Esophagus muscularis mucosa (tissue), 4 donors: ENCODE data around the gene ACAA2. TPM values are rescaled to one million over a fixed set of nuclear protein-coding genes. Genes with fewer than 3 reads are reported as not detected.

Source experiments
- DNase-seq: peaks from one replicate; pipeline ENCODE4 v3.0.0-alpha.2; 2017; ENCODE audit errors: extremely low spot score
- H3K27ac ChIP-seq, 4 donors: fragments of 200-600 bp; sonication (generic); replicated peaks in 1 of 4; 1 replicate in 3 of 4; 2 replicates in 1 of 4; pipeline ENCODE4 v1.5.1; 2016 to 2019; ENCODE audit warnings: mild to moderate bottlenecking in 1 of 4
- H3K27me3 ChIP-seq, 4 donors: fragments of 200-600 bp; sonication (generic); one replicate each; pipeline versions ENCODE4 v1.5.1 to v1.6.0; 2016 to 2019
- H3K36me3 ChIP-seq, 4 donors: fragments of 200-600 bp; sonication (generic); one replicate each; pipeline ENCODE4 v1.5.1; 2016 to 2019
- H3K4me1 ChIP-seq, 4 donors: fragments of 200-600 bp; sonication (generic); one replicate each; pipeline ENCODE4 v1.5.1; 2016 to 2019
- H3K4me3 ChIP-seq, 4 donors: fragments of 200-600 bp; sonication (generic); 1 replicate in 2 of 4; 2 replicates in 2 of 4; pipeline ENCODE4 v1.5.1; 2016 to 2019; ENCODE audit warnings: mild to moderate bottlenecking in 4 of 4, moderate library complexity in 1 of 4
- H3K9me3 ChIP-seq, 4 donors: fragments of 200-600 bp; sonication (generic); 1 replicate in 3 of 4; 2 replicates in 1 of 4; pipeline ENCODE4 v1.5.1; 2016 to 2019
- EP300 ChIP-seq: sonication (generic); formaldehyde crosslinking; IDR thresholded peaks from one replicate; pipeline ENCODE4 v1.6.1; 2017; ENCODE audit warnings: antibody characterized with exemption
- POLR2A ChIP-seq: fragments of 450-650 bp; IDR thresholded peaks from one replicate; pipeline ENCODE4 v1.6.1; 2017; ENCODE audit warnings: antibody characterized with exemption, moderate library complexity, mild to moderate bottlenecking, low read depth
- POLR2AphosphoS5 ChIP-seq, 2 donors: sonication (generic); formaldehyde crosslinking; IDR thresholded peaks; one replicate each; pipeline ENCODE4 v1.6.1; 2017; ENCODE audit warnings: antibody characterized with exemption in 2 of 2
- WGBS: methylation state at CpG from one replicate; pipeline ENCODE4 v1.1.5; 2018; 5-methylcytosine and 5-hydroxymethylcytosine counted together
- intact Hi-C: fragments of 100-400 bp; cut with DNase I; formaldehyde crosslinking; loops from one replicate; pipeline ENCODE4 v1.15.1; 2023
- total RNA-seq, 4 donors: library from RNA; depleted of rRNA; stranded (reverse); fragments of >200 nt; gene quantifications; one replicate each; pipeline versions ENCODE4 v1.1.0 to v1.2.1, GENCODE V29; 2016
- TF ChIP-seq, protein P1 (sequence below), 3 experiments: fragments of 200-600 bp in 2 of 3; fragments of 450-650 bp in 1 of 3; sonication (generic) in 2 of 3; IDR thresholded peaks; one replicate each; pipeline ENCODE4 v1.5.1; 2017 to 2019; ENCODE audit warnings: antibody characterized with exemption in 3 of 3, mild to moderate bottlenecking in 2 of 3, moderate library complexity in 1 of 3

ACAA2 gene
- total RNA-seq, 4 donors from 2014 or later, result 46.9 to 101 (median 73.9) TPM

- DNase-seq, result no peak
- intact Hi-C loops, result loop anchor here (5.0 kb wide), 1 partner anchor 299 kb away; no protein-coding TSS in a partner anchor
- H3K27me3 ChIP-seq, result peaks cover 0 to 15% (median 0%) of the 10 kb centered on the region in 4 donors
- no peaks in the 10 kb centered on the region for H3K36me3 ChIP-seq
- WGBS, result 81% methylated on average over 7 of the region's 7 CpGs
- H3K4me1 ChIP-seq, result peaks cover 0 to 2% (median 0%) of the 10 kb centered on the region in 4 donors
- H3K27ac ChIP-seq, result no peak overlapping the region
- TF ChIP-seq, protein P1, sequence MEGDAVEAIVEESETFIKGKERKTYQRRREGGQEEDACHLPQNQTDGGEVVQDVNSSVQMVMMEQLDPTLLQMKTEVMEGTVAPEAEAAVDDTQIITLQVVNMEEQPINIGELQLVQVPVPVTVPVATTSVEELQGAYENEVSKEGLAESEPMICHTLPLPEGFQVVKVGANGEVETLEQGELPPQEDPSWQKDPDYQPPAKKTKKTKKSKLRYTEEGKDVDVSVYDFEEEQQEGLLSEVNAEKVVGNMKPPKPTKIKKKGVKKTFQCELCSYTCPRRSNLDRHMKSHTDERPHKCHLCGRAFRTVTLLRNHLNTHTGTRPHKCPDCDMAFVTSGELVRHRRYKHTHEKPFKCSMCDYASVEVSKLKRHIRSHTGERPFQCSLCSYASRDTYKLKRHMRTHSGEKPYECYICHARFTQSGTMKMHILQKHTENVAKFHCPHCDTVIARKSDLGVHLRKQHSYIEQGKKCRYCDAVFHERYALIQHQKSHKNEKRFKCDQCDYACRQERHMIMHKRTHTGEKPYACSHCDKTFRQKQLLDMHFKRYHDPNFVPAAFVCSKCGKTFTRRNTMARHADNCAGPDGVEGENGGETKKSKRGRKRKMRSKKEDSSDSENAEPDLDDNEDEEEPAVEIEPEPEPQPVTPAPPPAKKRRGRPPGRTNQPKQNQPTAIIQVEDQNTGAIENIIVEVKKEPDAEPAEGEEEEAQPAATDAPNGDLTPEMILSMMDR (IDR thresholded peaks at IDR 0.05), result no peak
- no peak for TF ChIP-seq POLR2AphosphoS5 (IDR thresholded peaks at IDR 0.05)
- TF ChIP-seq POLR2A, result no peak
- TF ChIP-seq EP300, result no peak
- H3K9me3 ChIP-seq, result no peaks in the 10 kb centered on the region
- no peak overlapping the region for H3K4me3 ChIP-seq
These were observed 42.5 kb upstream of the ACAA2 start for GRCh38 chr18:49855711-49856415.

DNA sequence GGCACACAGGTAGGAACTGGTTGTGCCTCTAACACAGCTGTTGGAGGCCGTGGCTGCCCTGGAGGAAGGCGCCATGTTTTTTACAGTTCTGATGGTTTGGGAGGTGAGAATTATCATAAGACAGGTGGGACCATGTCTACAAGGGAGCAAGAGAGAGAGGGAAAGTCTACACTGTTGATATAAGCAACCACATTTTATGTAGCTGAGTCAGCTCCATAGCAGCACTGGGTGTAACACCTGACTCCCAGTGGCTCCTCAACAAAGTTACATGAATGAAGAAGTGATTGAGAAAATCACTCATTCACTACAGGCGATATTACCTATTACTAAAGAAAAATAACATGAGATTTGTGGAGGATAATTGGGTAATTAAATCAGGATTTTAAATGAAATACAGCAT, 41.3 kb upstream of the ACAA2 start:
- Histone ChIP-seq H3K4me3 (no peak overlapping the region), H3K9me3 (no peaks in the 10 kb centered on the region), H3K27ac (no peak overlapping the region), H3K4me1 (peaks cover 3 to 6% (median 4%) of the 10 kb centered on the region in 4 donors), H3K27me3 (peaks cover 0 to 26% (median 0%) of the 10 kb centered on the region in 4 donors), H3K36me3 (no peaks in the 10 kb centered on the region)
- no peak for DNase-seq
- intact Hi-C loops, result loop anchor here (5.0 kb wide), 1 partner anchor 297 kb away; no protein-coding TSS in a partner anchor
- TF ChIP-seq EP300 (no peak), POLR2AphosphoS5 (IDR thresholded peaks at IDR 0.05) (no peak), POLR2A (no peak)
- TF ChIP-seq, protein P1 (IDR thresholded peaks at IDR 0.05), result no peak
- 92% methylated on average over 3 of the region's 3 CpGs for WGBS

GRCh38 chr18:49853436-49853835, 40.1 kb upstream of the ACAA2 start:
- no peaks in the 10 kb centered on the region for H3K9me3 ChIP-seq
- 100% methylated on average over 4 of the region's 8 CpGs for WGBS
- peaks cover 0 to 39% (median 0%) of the 10 kb centered on the region in 4 donors for H3K27me3 ChIP-seq
- TF ChIP-seq EP300 (no peak), POLR2AphosphoS5 (IDR thresholded peaks at IDR 0.05) (no peak), POLR2A (no peak)
- TF ChIP-seq, protein P1 (IDR thresholded peaks at IDR 0.05), result no peak
- H3K4me1 ChIP-seq, result peaks cover 5 to 9% (median 7%) of the 10 kb centered on the region in 4 donors
- H3K36me3 ChIP-seq, result no peaks in the 10 kb centered on the region
- no peak overlapping the region for H3K4me3 ChIP-seq
- H3K27ac ChIP-seq, result no peak overlapping the region
- intact Hi-C loops, result no loop called here
- DNase-seq, result no peak

DNA sequence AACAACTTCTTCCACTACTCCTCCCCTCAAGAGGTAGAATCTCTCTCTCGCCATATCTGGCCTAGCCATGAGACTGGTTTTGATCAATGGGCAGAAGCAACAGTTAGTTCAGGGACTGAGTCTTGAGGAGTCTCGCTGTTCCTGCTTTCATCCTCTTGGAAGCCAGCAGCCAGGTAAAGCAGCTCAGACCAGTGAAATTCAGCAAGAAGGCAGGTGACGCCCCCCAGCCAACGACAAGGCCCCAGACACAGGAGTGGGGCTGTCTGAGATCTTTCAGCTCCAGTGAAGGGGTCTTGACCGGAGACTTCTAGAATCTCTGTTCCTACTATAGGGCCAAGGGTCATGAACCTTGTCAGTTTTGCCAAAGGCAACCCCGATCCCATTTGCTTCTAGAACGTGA, 39.7 kb upstream of the ACAA2 start:
- Histone ChIP-seq H3K27me3 (peaks cover 0 to 43% (median 0%) of the 10 kb centered on the region in 4 donors), H3K4me1 (peaks cover 5 to 9% (median 7%) of the 10 kb centered on the region in 4 donors), H3K27ac (no peak overlapping the region), H3K4me3 (no peak overlapping the region), H3K9me3 (no peaks in the 10 kb centered on the region), H3K36me3 (no peaks in the 10 kb centered on the region)
- whole genome bisulfite sequencing, result 62% methylated on average over 3 of the region's 7 CpGs
- intact Hi-C loops, result no loop called here
- no peak for DNase-seq
- TF ChIP-seq POLR2A, result no peak

DNA sequence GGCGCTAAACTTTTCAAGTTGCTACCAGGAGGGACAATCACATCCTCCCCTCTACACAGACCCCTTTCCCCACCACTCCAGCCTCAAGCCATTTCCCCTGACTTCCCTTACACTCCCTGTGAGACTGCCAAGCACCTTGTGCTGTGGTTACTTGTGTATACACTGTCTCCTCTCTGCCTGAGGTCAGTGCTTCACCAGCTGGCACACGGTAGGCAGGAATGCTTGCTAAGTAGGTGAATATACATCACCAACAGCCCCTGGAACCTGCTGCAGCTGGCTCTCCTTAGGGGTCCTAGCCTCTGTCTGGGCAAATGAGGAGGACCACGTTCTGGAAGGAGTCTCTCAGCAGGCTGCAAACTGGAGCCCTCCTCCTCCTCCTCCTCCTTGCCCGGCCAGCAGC, 38.3 kb upstream of the ACAA2 start:
- intact Hi-C loops, result no loop called here
- no peak for DNase-seq
- no peaks in the 10 kb centered on the region for H3K9me3 ChIP-seq
- WGBS, result 79% methylated on average over 4 of the region's 4 CpGs
- H3K36me3 ChIP-seq, result no peaks in the 10 kb centered on the region
- peaks cover 6 to 9% (median 7%) of the 10 kb centered on the region in 4 donors for H3K4me1 ChIP-seq
- H3K27ac ChIP-seq, result no peak overlapping the region
- no peak for TF ChIP-seq POLR2AphosphoS5 (IDR thresholded peaks at IDR 0.05)
- TF ChIP-seq POLR2A, result no peak
- TF ChIP-seq, protein P1 (IDR thresholded peaks at IDR 0.05), result no peak
- TF ChIP-seq EP300, result no peak
- no peak overlapping the region for H3K4me3 ChIP-seq
- H3K27me3 ChIP-seq, result peaks cover 0 to 57% (median 0%) of the 10 kb centered on the region in 4 donors
